ENCODE data around the gene HUS1.
"Not testable (repeated sequence)": the region's sequence is repeated elsewhere in the genome, so short reads cannot be mapped to it uniquely, and the experiment has no call there.

HUS1 gene

DNA sequence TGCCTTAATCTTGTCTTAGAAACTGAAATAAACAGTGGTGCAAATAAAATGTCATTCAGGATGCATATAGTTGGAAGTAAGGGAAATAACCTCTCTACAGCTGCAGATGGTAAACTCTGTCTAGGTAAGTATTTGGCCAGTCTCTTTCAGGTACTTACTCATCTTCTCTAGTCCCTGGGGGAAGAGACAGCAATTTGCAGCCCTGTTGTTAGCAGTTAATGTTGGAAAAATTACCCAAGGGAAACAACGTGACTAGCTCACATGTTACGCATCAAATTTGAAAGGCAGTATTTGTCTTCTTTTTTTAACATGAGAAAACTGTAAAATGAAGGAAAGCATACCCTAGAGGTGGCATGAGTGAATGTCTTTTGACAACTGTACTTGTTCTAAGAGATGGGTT, 3.2 kb upstream of the HUS1 start (continued):
- TF ChIP-seq, protein P1, sequence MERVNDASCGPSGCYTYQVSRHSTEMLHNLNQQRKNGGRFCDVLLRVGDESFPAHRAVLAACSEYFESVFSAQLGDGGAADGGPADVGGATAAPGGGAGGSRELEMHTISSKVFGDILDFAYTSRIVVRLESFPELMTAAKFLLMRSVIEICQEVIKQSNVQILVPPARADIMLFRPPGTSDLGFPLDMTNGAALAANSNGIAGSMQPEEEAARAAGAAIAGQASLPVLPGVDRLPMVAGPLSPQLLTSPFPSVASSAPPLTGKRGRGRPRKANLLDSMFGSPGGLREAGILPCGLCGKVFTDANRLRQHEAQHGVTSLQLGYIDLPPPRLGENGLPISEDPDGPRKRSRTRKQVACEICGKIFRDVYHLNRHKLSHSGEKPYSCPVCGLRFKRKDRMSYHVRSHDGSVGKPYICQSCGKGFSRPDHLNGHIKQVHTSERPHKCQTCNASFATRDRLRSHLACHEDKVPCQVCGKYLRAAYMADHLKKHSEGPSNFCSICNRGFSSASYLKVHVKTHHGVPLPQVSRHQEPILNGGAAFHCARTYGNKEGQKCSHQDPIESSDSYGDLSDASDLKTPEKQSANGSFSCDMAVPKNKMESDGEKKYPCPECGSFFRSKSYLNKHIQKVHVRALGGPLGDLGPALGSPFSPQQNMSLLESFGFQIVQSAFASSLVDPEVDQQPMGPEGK (tag by site-specific recombination; IDR thresholded peaks at IDR 0.05), result no peak
- TF ChIP-seq, protein P2, sequence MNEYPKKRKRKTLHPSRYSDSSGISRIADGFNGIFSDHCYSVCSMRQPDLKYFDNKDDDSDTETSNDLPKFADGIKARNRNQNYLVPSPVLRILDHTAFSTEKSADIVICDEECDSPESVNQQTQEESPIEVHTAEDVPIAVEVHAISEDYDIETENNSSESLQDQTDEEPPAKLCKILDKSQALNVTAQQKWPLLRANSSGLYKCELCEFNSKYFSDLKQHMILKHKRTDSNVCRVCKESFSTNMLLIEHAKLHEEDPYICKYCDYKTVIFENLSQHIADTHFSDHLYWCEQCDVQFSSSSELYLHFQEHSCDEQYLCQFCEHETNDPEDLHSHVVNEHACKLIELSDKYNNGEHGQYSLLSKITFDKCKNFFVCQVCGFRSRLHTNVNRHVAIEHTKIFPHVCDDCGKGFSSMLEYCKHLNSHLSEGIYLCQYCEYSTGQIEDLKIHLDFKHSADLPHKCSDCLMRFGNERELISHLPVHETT (tag by site-specific recombination; IDR thresholded peaks at IDR 0.05), result no peak
- TF ChIP-seq ZNF785 (tag by site-specific recombination; IDR thresholded peaks at IDR 0.05) (no peak), ZNF146 (tag by site-specific recombination; IDR thresholded peaks at IDR 0.05) (no peak), ZNF626 (tag by site-specific recombination; IDR thresholded peaks at IDR 0.05) (no peak)

DNA sequence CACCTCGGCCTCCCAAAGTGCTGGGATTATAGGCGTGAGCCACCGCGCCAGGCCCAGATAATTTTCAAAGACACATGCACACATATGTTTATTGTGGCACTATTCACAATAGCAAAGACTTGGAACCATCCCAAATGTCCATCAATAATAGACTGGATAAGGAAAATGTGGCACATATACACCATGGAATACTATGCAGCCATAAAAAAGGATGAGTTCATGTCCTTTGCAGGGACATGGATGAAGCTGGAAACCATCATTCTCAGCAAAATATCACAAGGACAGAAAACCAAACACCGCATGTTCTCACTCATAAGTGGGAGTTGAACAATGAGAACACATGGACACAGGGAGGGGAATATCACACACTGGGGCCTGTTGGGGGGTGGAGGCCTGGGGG, 1.2 kb upstream of the HUS1 start:
- POLR2A ChIA-PET; H3K27ac ChIP-seq (ENCODE audit: extremely low read depth, low read depth, low read length); CTCF ChIA-PET; H3K4me1 ChIP-seq (ENCODE audit: control insufficient read depth, insufficient read depth, low read length); H3K4me3 ChIP-seq (ENCODE audit: low read depth, low read length); H3K9me3 ChIP-seq (ENCODE audit: control insufficient read depth, insufficient read depth, low read depth, low read length): not testable (repeated sequence)
- peaks cover 19 to 29% of the 10 kb centered on the region in 2 experiments for H3K36me3 ChIP-seq (ENCODE audit: control insufficient read depth in 2 of 2, insufficient read depth in 1 of 2, low read length in 2 of 2)
- TF ChIP-seq, protein P3, sequence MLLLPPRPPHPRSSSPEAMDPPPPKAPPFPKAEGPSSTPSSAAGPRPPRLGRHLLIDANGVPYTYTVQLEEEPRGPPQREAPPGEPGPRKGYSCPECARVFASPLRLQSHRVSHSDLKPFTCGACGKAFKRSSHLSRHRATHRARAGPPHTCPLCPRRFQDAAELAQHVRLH (tag by site-specific recombination; IDR thresholded peaks at IDR 0.05), result 0 out of 2 replicates have a peak, but pooled peaks have one; percentile 31
- peak; percentile 91 for TF ChIP-seq ZNF146 (tag by site-specific recombination; IDR thresholded peaks at IDR 0.05)

DNA sequence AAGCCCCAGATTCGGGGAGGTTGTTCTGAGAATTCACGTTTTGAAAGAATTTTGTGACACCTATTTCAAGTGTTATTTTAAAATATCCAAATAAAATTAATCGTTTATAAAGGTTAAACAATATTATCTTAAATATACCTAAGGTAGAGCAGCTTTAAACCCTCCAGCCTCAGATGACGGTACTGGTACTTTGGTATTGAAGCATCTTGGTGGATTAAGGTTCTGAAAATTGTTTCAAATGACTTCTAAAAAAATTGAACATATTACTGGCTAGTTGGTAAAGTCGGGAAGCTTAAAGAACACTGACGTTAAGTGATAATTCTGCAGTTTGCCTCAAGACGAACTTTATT, 392 bp upstream of the HUS1 start:
- POLR2A ChIA-PET, result no interaction called here
- peaks cover 19 to 35% of the 10 kb centered on the region in 2 experiments for H3K36me3 ChIP-seq (ENCODE audit: control insufficient read depth in 2 of 2, insufficient read depth in 1 of 2, low read length in 2 of 2)

DNA sequence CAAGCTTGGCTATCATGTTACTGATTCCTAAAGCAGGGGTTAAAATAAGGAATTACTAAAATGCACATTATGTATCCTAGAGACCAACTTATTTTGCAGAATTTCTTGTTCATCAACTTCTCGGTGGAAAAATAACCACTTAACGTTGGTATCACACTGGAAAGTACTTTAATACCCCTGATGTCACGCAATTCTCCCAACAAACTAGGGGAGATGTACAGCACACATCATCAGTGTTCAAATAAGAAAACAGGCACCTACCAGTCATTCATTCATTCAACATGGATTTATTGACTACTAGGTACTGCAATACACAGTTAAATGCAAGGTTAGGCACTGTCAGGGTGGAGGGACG, 648 bp downstream of the HUS1 start:
- peaks cover 25 to 45% of the 10 kb centered on the region in 2 experiments for H3K36me3 ChIP-seq (ENCODE audit: control insufficient read depth in 2 of 2, insufficient read depth in 1 of 2, low read length in 2 of 2)
- H3K4me3 ChIP-seq (ENCODE audit: low read depth, low read length), result peak overlapping the region; percentile 95
- peak overlapping the region; percentile 87; the same call in 1 of the 2 replicates for H3K27ac ChIP-seq (ENCODE audit: extremely low read depth, low read depth, low read length)
- CTCF ChIA-PET, result interaction anchor here (0.7 to 1.7 kb wide), 6 partner anchors 9 to 131 kb away, joined by 3 to 17 read pairs (median 4); no protein-coding TSS in a partner anchor
- POLR2A ChIA-PET, result interaction anchor here (0.9 kb wide), 1 partner anchor 111 kb away, joined by 3 read pairs; no protein-coding TSS in a partner anchor
- no peaks in the 10 kb centered on the region for H3K4me1 ChIP-seq (ENCODE audit: control insufficient read depth, insufficient read depth, low read length)
- no peaks in the 10 kb centered on the region for H3K9me3 ChIP-seq (ENCODE audit: control insufficient read depth, insufficient read depth, low read depth, low read length)
- TF ChIP-seq ZNF544 (tag by site-specific recombination; IDR thresholded peaks at IDR 0.05) (no peak), ZNF549 (tag by site-specific recombination; IDR thresholded peaks at IDR 0.05) (no peak), ZNF138 (tag by site-specific recombination; IDR thresholded peaks at IDR 0.05; ENCODE audit: borderline replicate concordance) (no peak), ZBTB17 (tag by site-specific recombination; IDR thresholded peaks at IDR 0.05) (no peak), ZNF48 (tag by site-specific recombination; IDR thresholded peaks at IDR 0.05) (no peak), ZSCAN23 (tag by site-specific recombination; IDR thresholded peaks at IDR 0.05) (no peak), ZNF302 (tag by site-specific recombination; IDR thresholded peaks at IDR 0.05; ENCODE audit: low read depth) (no peak), SCRT1 (tag by site-specific recombination; IDR thresholded peaks at IDR 0.05; ENCODE audit: borderline replicate concordance) (no peak), ZNF76 (tag by site-specific recombination; IDR thresholded peaks at IDR 0.05; ENCODE audit: borderline replicate concordance, low read depth) (no peak), ZNF530 (tag by site-specific recombination; IDR thresholded peaks at IDR 0.05; ENCODE audit: low read depth) (no peak)
- TF ChIP-seq, protein P4, sequence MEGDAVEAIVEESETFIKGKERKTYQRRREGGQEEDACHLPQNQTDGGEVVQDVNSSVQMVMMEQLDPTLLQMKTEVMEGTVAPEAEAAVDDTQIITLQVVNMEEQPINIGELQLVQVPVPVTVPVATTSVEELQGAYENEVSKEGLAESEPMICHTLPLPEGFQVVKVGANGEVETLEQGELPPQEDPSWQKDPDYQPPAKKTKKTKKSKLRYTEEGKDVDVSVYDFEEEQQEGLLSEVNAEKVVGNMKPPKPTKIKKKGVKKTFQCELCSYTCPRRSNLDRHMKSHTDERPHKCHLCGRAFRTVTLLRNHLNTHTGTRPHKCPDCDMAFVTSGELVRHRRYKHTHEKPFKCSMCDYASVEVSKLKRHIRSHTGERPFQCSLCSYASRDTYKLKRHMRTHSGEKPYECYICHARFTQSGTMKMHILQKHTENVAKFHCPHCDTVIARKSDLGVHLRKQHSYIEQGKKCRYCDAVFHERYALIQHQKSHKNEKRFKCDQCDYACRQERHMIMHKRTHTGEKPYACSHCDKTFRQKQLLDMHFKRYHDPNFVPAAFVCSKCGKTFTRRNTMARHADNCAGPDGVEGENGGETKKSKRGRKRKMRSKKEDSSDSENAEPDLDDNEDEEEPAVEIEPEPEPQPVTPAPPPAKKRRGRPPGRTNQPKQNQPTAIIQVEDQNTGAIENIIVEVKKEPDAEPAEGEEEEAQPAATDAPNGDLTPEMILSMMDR (tag by site-specific recombination; IDR thresholded peaks at IDR 0.05), result no peak
- TF ChIP-seq, protein P5, sequence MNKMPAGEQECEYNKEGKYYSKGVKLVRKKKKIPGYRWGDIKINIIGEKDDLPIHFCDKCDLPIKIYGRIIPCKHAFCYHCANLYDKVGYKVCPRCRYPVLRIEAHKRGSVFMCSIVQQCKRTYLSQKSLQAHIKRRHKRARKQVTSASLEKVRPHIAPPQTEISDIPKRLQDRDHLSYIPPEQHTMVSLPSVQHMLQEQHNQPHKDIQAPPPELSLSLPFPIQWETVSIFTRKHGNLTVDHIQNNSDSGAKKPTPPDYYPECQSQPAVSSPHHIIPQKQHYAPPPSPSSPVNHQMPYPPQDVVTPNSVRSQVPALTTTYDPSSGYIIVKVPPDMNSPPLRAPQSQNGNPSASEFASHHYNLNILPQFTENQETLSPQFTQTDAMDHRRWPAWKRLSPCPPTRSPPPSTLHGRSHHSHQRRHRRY (tag by site-specific recombination; IDR thresholded peaks at IDR 0.05), result no peak

More for the DNA sequence above, 392 bp upstream of the HUS1 start:
- H3K27ac ChIP-seq (ENCODE audit: extremely low read depth, low read depth, low read length), result peak overlapping the region; percentile 87; the same call in 1 of the 2 replicates
- H3K9me3 ChIP-seq (ENCODE audit: control insufficient read depth, insufficient read depth, low read depth, low read length), result no peaks in the 10 kb centered on the region
- H3K4me3 ChIP-seq (ENCODE audit: low read depth, low read length), result peak overlapping the region; percentile 95
- H3K4me1 ChIP-seq (ENCODE audit: control insufficient read depth, insufficient read depth, low read length), result no peaks in the 10 kb centered on the region
- TF ChIP-seq ZNF335 (tag by site-specific recombination; conservative IDR thresholded peaks at IDR 0.05), result peak; percentile 12; the same call in 1 of the 2 replicates
- TF ChIP-seq, protein P6, sequence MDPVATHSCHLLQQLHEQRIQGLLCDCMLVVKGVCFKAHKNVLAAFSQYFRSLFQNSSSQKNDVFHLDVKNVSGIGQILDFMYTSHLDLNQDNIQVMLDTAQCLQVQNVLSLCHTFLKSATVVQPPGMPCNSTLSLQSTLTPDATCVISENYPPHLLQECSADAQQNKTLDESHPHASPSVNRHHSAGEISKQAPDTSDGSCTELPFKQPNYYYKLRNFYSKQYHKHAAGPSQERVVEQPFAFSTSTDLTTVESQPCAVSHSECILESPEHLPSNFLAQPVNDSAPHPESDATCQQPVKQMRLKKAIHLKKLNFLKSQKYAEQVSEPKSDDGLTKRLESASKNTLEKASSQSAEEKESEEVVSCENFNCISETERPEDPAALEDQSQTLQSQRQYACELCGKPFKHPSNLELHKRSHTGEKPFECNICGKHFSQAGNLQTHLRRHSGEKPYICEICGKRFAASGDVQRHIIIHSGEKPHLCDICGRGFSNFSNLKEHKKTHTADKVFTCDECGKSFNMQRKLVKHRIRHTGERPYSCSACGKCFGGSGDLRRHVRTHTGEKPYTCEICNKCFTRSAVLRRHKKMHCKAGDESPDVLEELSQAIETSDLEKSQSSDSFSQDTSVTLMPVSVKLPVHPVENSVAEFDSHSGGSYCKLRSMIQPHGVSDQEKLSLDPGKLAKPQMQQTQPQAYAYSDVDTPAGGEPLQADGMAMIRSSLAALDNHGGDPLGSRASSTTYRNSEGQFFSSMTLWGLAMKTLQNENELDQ (tag by site-specific recombination; IDR thresholded peaks at IDR 0.05; ENCODE audit: low read depth), result no peak
- CTCF ChIA-PET, result no interaction called here
